B cell (primary cell): ENCODE measurements around the gene MYO1B. TPM values are rescaled to one million over a fixed set of nuclear protein-coding genes. Genes with fewer than 3 reads are reported as not detected.

Experiments
- ATAC-seq: fragments of 200-7000 bp; cut with Tn5 transposase; one replicate; pipeline ENCODE4 v1.10.0; 2021; ENCODE audit warnings: low read depth, mild to moderate bottlenecking, moderate number of reproducible peaks, moderate library complexity
- CTCF ChIA-PET: fragments of 350-600 bp; sonication (Branson Sonifier 250); formaldehyde crosslinking; loops from one replicate; lab custom pipeline; 2021; ENCODE audit warnings: antibody characterized with exemption, inconsistent platforms; lab: Charles Lee
- POLR2A ChIA-PET: fragments of 350-600 bp; sonication (Branson Sonifier 250); formaldehyde crosslinking; loops from one replicate; lab custom pipeline; 2021; ENCODE audit warnings: antibody characterized with exemption; lab: Charles Lee
- DNase-seq: peaks from one replicate; pipeline ENCODE4 v3.0.0; 2013
- H2AFZ ChIP-seq: 2 replicates; pipeline ENCODE4 v1.6.1; 2012; ENCODE audit warnings: mild to moderate bottlenecking, low read depth, low read length; ENCODE audit not compliant: insufficient read depth, poor library complexity, severe bottlenecking
- H3K27ac ChIP-seq, 2 donors: 1 replicate in 1 of 2; 2 replicates in 1 of 2; pipeline ENCODE4 v1.5.1; 2012 to 2013; ENCODE audit warnings: low read length in 2 of 2, mild to moderate bottlenecking in 2 of 2, moderate library complexity in 1 of 2
- H3K27me3 ChIP-seq, 4 experiments: fragments of 200-600 bp in 1 of 4; sonication (generic) in 1 of 4; replicated peaks in 1 of 4; 1 replicate in 2 of 4; 2 replicates in 2 of 4; pipeline versions ENCODE4 v1.6.1 to v1.7.0; 2013 to 2016; ENCODE audit warnings: low read length in 3 of 4, mild to moderate bottlenecking in 2 of 4, mixed read lengths in 1 of 4, moderate library complexity in 1 of 4; ENCODE audit not compliant: insufficient read depth in 4 of 4, control insufficient read depth in 3 of 4; ENCODE audit errors: control extremely low read depth in 1 of 4
- H3K36me3 ChIP-seq, 2 experiments: replicated peaks in 1 of 2; 1 replicate in 1 of 2; 2 replicates in 1 of 2; pipeline versions ENCODE4 v1.6.1 to v1.7.1; 2013; ENCODE audit warnings: low read length in 1 of 2; ENCODE audit not compliant: insufficient read depth in 2 of 2, control insufficient read depth in 1 of 2; ENCODE audit errors: control extremely low read depth in 1 of 2, extremely low read depth in 1 of 2
- H3K4me1 ChIP-seq, 2 donors: fragments of 200-600 bp in 1 of 2; sonication (generic) in 1 of 2; 1 replicate in 1 of 2; 2 replicates in 1 of 2; pipeline versions ENCODE4 v1.5.1 to v1.6.1; 2013 to 2017; ENCODE audit warnings: low read length in 2 of 2; ENCODE audit not compliant: control insufficient read depth in 2 of 2, insufficient read depth in 2 of 2
- H3K4me2 ChIP-seq: replicated peaks from 2 replicates; pipeline ENCODE3; 2012; ENCODE audit warnings: mild to moderate bottlenecking, low read depth, low read length; ENCODE audit not compliant: poor library complexity, severe bottlenecking
- H3K4me3 ChIP-seq, 5 experiments: fragments of 200-600 bp in 1 of 5; sonication (generic) in 1 of 5; 1 replicate in 3 of 5; 2 replicates in 2 of 5; pipeline versions ENCODE4 v1.5.1 to v1.7.0; 2011 to 2016; ENCODE audit warnings: low read length in 4 of 5, mild to moderate bottlenecking in 4 of 5, low read depth in 2 of 5, control low read depth in 1 of 5, moderate library complexity in 1 of 5; ENCODE audit not compliant: insufficient read depth in 1 of 5; ENCODE audit errors: control extremely low read depth in 1 of 5, extremely low read depth in 1 of 5
- H3K79me2 ChIP-seq: fragments of 200-600 bp; sonication (generic); one replicate; pipeline ENCODE4 v1.6.0; 2016; ENCODE audit warnings: low read length; ENCODE audit not compliant: control insufficient read depth, insufficient read depth
- H3K9ac ChIP-seq: fragments of 200-600 bp; sonication (generic); 2 replicates; pipeline ENCODE4 v1.6.1; 2017; ENCODE audit warnings: mild to moderate bottlenecking, low read length, moderate library complexity
- H3K9me3 ChIP-seq, 3 donors: one replicate each; pipeline versions ENCODE4 v1.6.1 to v1.7.1; 2013; ENCODE audit warnings: low read length in 2 of 3; ENCODE audit not compliant: control insufficient read depth in 2 of 3, insufficient read depth in 1 of 3; ENCODE audit errors: control extremely low read depth in 1 of 3
- H4K20me1 ChIP-seq: 2 replicates; pipeline ENCODE4 v1.6.0; 2012; ENCODE audit warnings: mild to moderate bottlenecking, low read length; ENCODE audit not compliant: insufficient read depth, control insufficient read depth, poor library complexity, severe bottlenecking
- H3K27ac Mint-ChIP-seq: one replicate; pipeline ENCODE4 v1.8.0; 2021; ENCODE audit warnings: mixed read lengths
- H3K27me3 Mint-ChIP-seq: one replicate; pipeline ENCODE4 v1.8.0; 2021; ENCODE audit warnings: mixed read lengths
- H3K4me1 Mint-ChIP-seq: one replicate; pipeline ENCODE4 v1.8.0; 2021; ENCODE audit warnings: mixed read lengths
- H3K4me3 Mint-ChIP-seq: one replicate; pipeline ENCODE4 v1.8.0; 2021; ENCODE audit warnings: mixed read lengths
- H3K9me3 Mint-ChIP-seq: one replicate; pipeline ENCODE4 v1.8.0; 2022; ENCODE audit warnings: mixed read lengths; ENCODE audit not compliant: insufficient read depth
- CTCF ChIP-seq: fragments of 200-600 bp; IDR thresholded peaks from one replicate; pipeline ENCODE4 v1.8.0; 2022; ENCODE audit warnings: antibody characterized with exemption, mild to moderate bottlenecking
- EZH2 ChIP-seq: IDR thresholded peaks from 2 replicates; pipeline ENCODE4 v1.6.1; 2012; ENCODE audit warnings: borderline replicate concordance, low read depth, mild to moderate bottlenecking, moderate library complexity, low read length; ENCODE audit not compliant: insufficient read depth, poor library complexity, severe bottlenecking
- whole genome bisulfite sequencing: methylation state at CpG from one replicate; pipeline ENCODE4 v1.1.5; 2013; ENCODE audit warnings: missing lambda C conversion rate; ENCODE audit not compliant: insufficient coverage; 5-methylcytosine and 5-hydroxymethylcytosine counted together
- intact Hi-C: fragments of 100-400 bp; cut with micrococcal nuclease; formaldehyde crosslinking; loops from one replicate; pipeline ENCODE4 v1.10.0; 2022
- polyA plus RNA-seq: library from polyadenylated mRNA; depleted of rRNA; stranded (reverse); fragments of >200 nt; gene quantifications from 2 replicates; pipeline ENCODE4 v1.2.3, GENCODE V29; 2012
- total RNA-seq, 2 donors: library from RNA; stranded (reverse); fragments of 120-200 nt in 1 of 2; gene quantifications; 1 replicate in 1 of 2; 2 replicates in 1 of 2; pipeline versions ENCODE4 v1.2.3 to v1.2.4, GENCODE V29; 2013 to 2022

The MYO1B gene
- total and polyA plus RNA-seq, 2 donors (not counting 1 experiment from before 2014, with no cell fraction given): 0.67 to 4.4 TPM

GRCh38 chr2:191335875-191336464, 90.8 kb downstream of the MYO1B start:
- H3K27me3 Mint-ChIP-seq: no peaks in the 10 kb centered on the region
- no peak overlapping the region for H3K4me3 ChIP-seq
- ChIA-PET POLR2A (no interaction called here), CTCF (no interaction called here)
- H3K4me2 ChIP-seq: no peak overlapping the region
- no peak for TF ChIP-seq EZH2
- TF ChIP-seq CTCF: no peak
- no peak overlapping the region for H3K4me3 Mint-ChIP-seq
- no peak overlapping the region for H2AFZ ChIP-seq
- ATAC-seq (no peak), DNase-seq (no peak)
- WGBS: 100% methylated on average over 1 of the region's 3 CpGs
- no peaks in the 10 kb centered on the region for H3K9me3 Mint-ChIP-seq
- no peaks in the 10 kb centered on the region for H3K79me2 ChIP-seq
- no peaks in the 10 kb centered on the region for H3K4me1 Mint-ChIP-seq
- intact Hi-C loops: no loop called here
- H3K27ac ChIP-seq: no peak overlapping the region
- no peaks in the 10 kb centered on the region for H4K20me1 ChIP-seq
- no peaks in the 10 kb centered on the region for H3K36me3 ChIP-seq
- H3K4me1 ChIP-seq: no peaks in the 10 kb centered on the region
- H3K27ac Mint-ChIP-seq: no peak overlapping the region
- no peaks in the 10 kb centered on the region for H3K9me3 ChIP-seq
- H3K9ac ChIP-seq: no peak overlapping the region
- no peaks in the 10 kb centered on the region for H3K27me3 ChIP-seq

- ATAC-seq (no peak), DNase-seq (no peak)
- H3K27ac ChIP-seq: no peak overlapping the region
- no peak overlapping the region for H2AFZ ChIP-seq
- no peaks in the 10 kb centered on the region for H4K20me1 ChIP-seq
- H3K4me3 Mint-ChIP-seq: no peak overlapping the region
- no peak for TF ChIP-seq CTCF
- TF ChIP-seq EZH2: no peak
- no peaks in the 10 kb centered on the region for H3K27me3 Mint-ChIP-seq
- H3K4me2 ChIP-seq: no peak overlapping the region
- peaks cover 0 to 3% of the 10 kb centered on the region in 2 experiments for H3K36me3 ChIP-seq
- no peaks in the 10 kb centered on the region for H3K79me2 ChIP-seq
- H3K4me3 ChIP-seq: no peak overlapping the region
- no peak overlapping the region for H3K9ac ChIP-seq
- CTCF ChIA-PET: no interaction called here
- no peaks in the 10 kb centered on the region for H3K9me3 Mint-ChIP-seq
- no peaks in the 10 kb centered on the region for H3K27me3 ChIP-seq
- no peak overlapping the region for H3K27ac Mint-ChIP-seq
- POLR2A ChIA-PET: no interaction called here
- no peaks in the 10 kb centered on the region for H3K4me1 Mint-ChIP-seq
- 22% methylated on average over 2 of the region's 3 CpGs for WGBS
- no peaks in the 10 kb centered on the region for H3K9me3 ChIP-seq
- intact Hi-C loops: no loop called here
- no peaks in the 10 kb centered on the region for H3K4me1 ChIP-seq
These were observed 96.2 kb downstream of the MYO1B start for GRCh38 chr2:191341436-191341835.
